GM12878 (cell line): Measurements from ENCODE around the gene UBL4A. TPM values are rescaled to one million over a fixed set of nuclear protein-coding genes. Genes with fewer than 3 reads are reported as not detected.

Experiments
- ATAC-seq: fragments of 200-7000 bp; cut with Tn5 transposase; 3 replicates; pipeline ENCODE4 v1.9.1; 2020; ENCODE audit warnings: mild to moderate bottlenecking, moderate library complexity
- BruUV-seq: library from RNA; stranded (reverse); fragments of 400-500 nt; replicated peaks from 2 replicates; lab custom pipeline; 2021; lab: Mats Ljungman, UMichigan
- CTCF ChIA-PET: fragments of 300-600 bp; sonication (Branson Sonifier 250); formaldehyde crosslinking; extraction: SDS; loops from one replicate; lab custom pipeline; 2021; ENCODE audit warnings: inconsistent platforms; lab: Yijun Ruan, JAX
- POLR2A ChIA-PET: fragments of 350-600 bp; formaldehyde crosslinking; extraction: SDS; loops from one replicate; lab custom pipeline; 2021; ENCODE audit warnings: inconsistent platforms; lab: Charles Lee
- RAD21 ChIA-PET: fragments of 300-600 bp; sonication (Branson Sonifier 250); formaldehyde crosslinking; loops from one replicate; lab custom pipeline; 2023; ENCODE audit warnings: antibody characterized with exemption; ENCODE audit not compliant: unreplicated experiment; lab: Charles Lee
- SMC1A ChIA-PET: fragments of 300-600 bp; sonication (Branson Sonifier 250); formaldehyde crosslinking; loops from one replicate; lab custom pipeline; 2023; ENCODE audit not compliant: unreplicated experiment, uncharacterized antibody; lab: Charles Lee
- DNase-seq: peaks from one replicate; pipeline ENCODE4 v3.0.0-alpha.2; 2011; ENCODE audit warnings: low read depth, low spot score
- FAIRE-seq: peaks from 3 replicates; lab custom pipeline; 2011; peaks lifted over from hg19 to GRCh38; lab: Jason Lieb, UNC
- H2AFZ ChIP-seq: 2 replicates; pipeline ENCODE4 v1.6.0; 2011; ENCODE audit warnings: low read depth, low read length, control low read depth; ENCODE audit not compliant: control insufficient read depth
- H3K27ac ChIP-seq: 2 replicates; pipeline ENCODE4 v1.5.1; 2011; ENCODE audit warnings: control low read depth; ENCODE audit not compliant: control insufficient read depth, insufficient read depth
- H3K27me3 ChIP-seq, 2 experiments: replicated peaks in 1 of 2; 2 replicates each; pipeline versions ENCODE4 v1.6.0 to v1.6.1; 2011; ENCODE audit warnings: low read length in 1 of 2; ENCODE audit not compliant: control insufficient read depth in 2 of 2, insufficient read depth in 2 of 2
- H3K36me3 ChIP-seq, 2 experiments: 2 replicates each; pipeline ENCODE4 v1.5.1; 2011; ENCODE audit warnings: low read length in 1 of 2; ENCODE audit not compliant: control insufficient read depth in 2 of 2, insufficient read depth in 2 of 2
- H3K4me1 ChIP-seq: 2 replicates; pipeline ENCODE4 v1.6.1; 2011; ENCODE audit warnings: mild to moderate bottlenecking, low read length, moderate library complexity, mixed read lengths; ENCODE audit not compliant: control insufficient read depth, insufficient read depth
- H3K4me2 ChIP-seq: 2 replicates; pipeline ENCODE4 v1.6.0; 2011; ENCODE audit warnings: control low read depth; ENCODE audit not compliant: control insufficient read depth, insufficient read depth
- H3K4me3 ChIP-seq: fragments of 200-600 bp; sonication (generic); 2 replicates; pipeline ENCODE4 v1.5.1; 2016
- H3K79me2 ChIP-seq: 2 replicates; pipeline ENCODE4 v1.6.0; 2011; ENCODE audit warnings: low read length; ENCODE audit not compliant: control insufficient read depth, insufficient read depth
- H3K9ac ChIP-seq: 2 replicates; pipeline ENCODE4 v1.8.0; 2011; ENCODE audit warnings: low read length, control low read depth, mixed read lengths; ENCODE audit not compliant: control insufficient read depth, insufficient read depth
- H3K9me3 ChIP-seq: replicated peaks from 3 replicates; pipeline ENCODE4 v1.5.1; 2011; ENCODE audit warnings: mild to moderate bottlenecking, low read length; ENCODE audit not compliant: control insufficient read depth, insufficient read depth
- H4K20me1 ChIP-seq: 2 replicates; pipeline ENCODE4 v1.6.0; 2011; ENCODE audit not compliant: control insufficient read depth, insufficient read depth
- CBX3 ChIP-seq: fragments of 200-600 bp; sonication (generic); IDR thresholded peaks from 2 replicates; pipeline ENCODE4 v1.6.1; 2016; ENCODE audit warnings: low read depth, borderline replicate concordance
- CEBPB ChIP-seq, 2 experiments: fragments of 150-350 bp in 1 of 2; IDR thresholded peaks; 2 replicates each; pipeline ENCODE4 v1.6.1; 2012 to 2014; ENCODE audit warnings: low read depth in 2 of 2, low read length in 2 of 2, borderline replicate concordance in 1 of 2, inconsistent platforms in 1 of 2
- CTCF ChIP-seq, 3 experiments: IDR thresholded peaks in 2 of 3; conservative IDR thresholded peaks in 1 of 3; 2 replicates each; pipeline ENCODE4 v1.5.1; 2011; ENCODE audit warnings: low read depth in 3 of 3, low read length in 3 of 3, mild to moderate bottlenecking in 3 of 3, control low read depth in 2 of 3, moderate library complexity in 2 of 3, inconsistent platforms in 1 of 3, mixed read lengths in 1 of 3; ENCODE audit not compliant: control insufficient read depth in 2 of 3, insufficient read depth in 1 of 3; ENCODE audit errors: extremely low read depth in 1 of 3
- EED ChIP-seq: sonication (generic); IDR thresholded peaks from 2 replicates; pipeline ENCODE4 v1.6.1; 2016; ENCODE audit warnings: antibody characterized with exemption, low read depth
- EGR1 ChIP-seq, 2 experiments: IDR thresholded peaks; 1 replicate in 1 of 2; 2 replicates in 1 of 2; pipeline ENCODE4 v1.6.1; 2011 to 2012; ENCODE audit warnings: low read depth in 2 of 2, low read length in 2 of 2, borderline replicate concordance in 1 of 2, mild to moderate bottlenecking in 1 of 2, moderate library complexity in 1 of 2
- GABPA ChIP-seq: IDR thresholded peaks from 2 replicates; pipeline ENCODE4 v1.6.1; 2014; ENCODE audit warnings: antibody characterized with exemption, low read depth, mild to moderate bottlenecking, inconsistent platforms
- NR2F1 ChIP-seq: fragments of 450-650 bp; conservative IDR thresholded peaks from 2 replicates; pipeline ENCODE4 v1.6.1; 2017; ENCODE audit warnings: mild to moderate bottlenecking
- PBX3 ChIP-seq: IDR thresholded peaks from 2 replicates; pipeline ENCODE4 v1.6.1; 2011; ENCODE audit warnings: mild to moderate bottlenecking, low read depth, low read length, moderate library complexity; ENCODE audit not compliant: insufficient replicate concordance
- PKNOX1 ChIP-seq: fragments of 450-650 bp; IDR thresholded peaks from 2 replicates; pipeline ENCODE4 v1.6.1; 2016; ENCODE audit warnings: mild to moderate bottlenecking
- POLR2AphosphoS5 ChIP-seq: IDR thresholded peaks from 2 replicates; pipeline ENCODE4 v1.6.1; 2011; ENCODE audit warnings: mild to moderate bottlenecking, low read length, inconsistent platforms
- POU2F2 ChIP-seq: IDR thresholded peaks from 3 replicates; pipeline ENCODE4 v1.6.1; 2011; ENCODE audit warnings: low read depth, mild to moderate bottlenecking, low read length, borderline replicate concordance
- RELA ChIP-seq: fragments of 450-650 bp; IDR thresholded peaks from 2 replicates; pipeline ENCODE4 v1.8.0; 2014; ENCODE audit warnings: borderline replicate concordance; ENCODE audit not compliant: partially characterized antibody
- SIX5 ChIP-seq: IDR thresholded peaks from 2 replicates; pipeline ENCODE4 v1.6.1; 2011; ENCODE audit warnings: mild to moderate bottlenecking, low read depth, low read length, moderate library complexity; ENCODE audit not compliant: severe bottlenecking
- SMARCA5 ChIP-seq: fragments of 450-650 bp; IDR thresholded peaks from 2 replicates; pipeline ENCODE4 v1.6.1; 2017; ENCODE audit warnings: mild to moderate bottlenecking
- SREBF2 ChIP-seq: IDR thresholded peaks from 2 replicates; pipeline ENCODE4 v1.6.1; 2012; ENCODE audit warnings: mild to moderate bottlenecking, low read length
- WGBS: methylation state at CpG from one replicate; pipeline ENCODE4 v1.1.6; 2016; ENCODE audit warnings: low lambda C conversion rate; ENCODE audit not compliant: insufficient replicate concordance, insufficient coverage; ENCODE audit errors: missing lambda C conversion rate; 5-methylcytosine and 5-hydroxymethylcytosine counted together
- in situ Hi-C: fragments of 300-500 bp; cut with MboI; formaldehyde crosslinking; loops from 9 replicates; pipeline ENCODE4 v1.14.3; 2018; ENCODE audit warnings: mixed read lengths
- intact Hi-C: fragments of 100-400 bp; cut with micrococcal nuclease; formaldehyde crosslinking; loops from one replicate; pipeline ENCODE4 v1.14.2; 2022; ENCODE audit not compliant: unreplicated experiment
- polyA plus RNA-seq, 11 experiments: library from polyadenylated mRNA; depleted of rRNA in 4 of 11; unstranded in 6 of 11; stranded (reverse) in 5 of 11; fragments of >200 nt; fragmentation: Nextera tagmentation in 4 of 11; fragmentation: Illumina TruSeq in 1 of 11; extraction: Ambion mirVana in 4 of 11; extraction: Trizol in 1 of 11; gene quantifications; 1 replicate in 1 of 11; 2 replicates in 10 of 11; pipeline versions ENCODE4 v1.2.1 to v1.2.3, GENCODE V29; 2011 to 2016; ENCODE audit warnings: inconsistent platforms in 2 of 11, missing spikeins in 2 of 11, low read depth in 1 of 11
- total RNA-seq, 4 experiments: library from RNA; depleted of rRNA in 3 of 4; stranded (reverse); fragments of >200 nt in 3 of 4; fragmentation: Illumina TruSeq in 1 of 4; extraction: Trizol in 1 of 4; gene quantifications; 2 replicates each; pipeline versions ENCODE4 v1.2.1 to v1.2.3, GENCODE V29; 2013 to 2021

UBL4A gene
- total and polyA plus RNA-seq, 10 of the 15 experiments (the other 5 are each of a cell fraction or from before 2014, with no cell fraction given) = 4.2 to 49.9 (median 34.0) TPM

GRCh38 chrX:154468217-154468616 is 18.2 kb downstream of the UBL4A start:
- no peaks in the 10 kb centered on the region for H3K4me1 ChIP-seq
- H3K79me2 ChIP-seq = no peaks in the 10 kb centered on the region
- no peaks in the 10 kb centered on the region for H3K27me3 ChIP-seq
- no peak overlapping the region for H3K27ac ChIP-seq
- no peak overlapping the region for H2AFZ ChIP-seq
- H4K20me1 ChIP-seq = no peaks in the 10 kb centered on the region
- intact Hi-C loops (no loop called here), in situ Hi-C loops (no loop called here)
- H3K4me3 ChIP-seq = no peak overlapping the region
- no peak for DNase-seq
- BruUV-seq = no TSS peak
- no peaks in the 10 kb centered on the region; the same call in 2 of the 3 replicates for H3K9me3 ChIP-seq
- no peak for TF ChIP-seq EED
- no peak for TF ChIP-seq CTCF (IDR thresholded peaks at IDR 0.05 in 2 of 3, conservative IDR thresholded peaks at IDR 0.05 in 1 of 3; ENCODE audit: control insufficient read depth in 2 of 3, extremely low read depth in 1 of 3, insufficient read depth in 1 of 3, low read depth in 3 of 3, low read length in 3 of 3)
- TF ChIP-seq SMARCA5 = no peak
- TF ChIP-seq POU2F2 = no peak
- no peak for TF ChIP-seq PBX3
- TF ChIP-seq NR2F1 = no peak
- no peak for TF ChIP-seq SIX5
- TF ChIP-seq CBX3 = no peak
- TF ChIP-seq CEBPB (IDR thresholded peaks at IDR 0.05; ENCODE audit: borderline replicate concordance in 1 of 2, low read depth in 2 of 2, low read length in 2 of 2) = no peak
- TF ChIP-seq EGR1 (IDR thresholded peaks at IDR 0.05; ENCODE audit: borderline replicate concordance in 1 of 2, low read depth in 2 of 2, low read length in 2 of 2) = no peak
- no peak for TF ChIP-seq GABPA
- no peak for TF ChIP-seq SREBF2
- TF ChIP-seq POLR2AphosphoS5 = no peak
- no peak for TF ChIP-seq PKNOX1
- TF ChIP-seq RELA = no peak
- FAIRE-seq = no peak
- POLR2A ChIA-PET = no interaction called here
- CTCF ChIA-PET = no interaction called here
- no peak overlapping the region for H3K4me2 ChIP-seq
- no peak overlapping the region for H3K9ac ChIP-seq
- SMC1A ChIA-PET = no interaction called here
- 86% methylated on average over 22 of the region's 23 CpGs for WGBS
- no peak for ATAC-seq
- RAD21 ChIA-PET = no interaction called here
- peaks cover 0 to 2% of the 10 kb centered on the region in 2 experiments; a peak in 3 of 4 replicates for H3K36me3 ChIP-seq
